HEK293 (cell line): Measurements from ENCODE around the gene ZBP1.

Experiments used
- CTCF ChIA-PET: fragments of 350-600 bp; formaldehyde crosslinking; extraction: SDS; loops from one replicate; lab custom pipeline; 2021; ENCODE audit warnings: antibody characterized with exemption; lab: Yijun Ruan, JAX
- POLR2A ChIA-PET: fragments of 300-600 bp; formaldehyde crosslinking; extraction: SDS; loops from one replicate; lab custom pipeline; 2020; ENCODE audit warnings: antibody characterized with exemption, inconsistent platforms; lab: Yijun Ruan, JAX
- H3K27ac ChIP-seq: fragments of 200-500 bp; sonication (Bioruptor generic); 2 replicates; pipeline ENCODE4 v1.5.1; 2014; ENCODE audit warnings: low read depth, low read length, control low read depth, inconsistent platforms; ENCODE audit errors: extremely low read depth
- H3K36me3 ChIP-seq, 2 experiments: fragments of 200-500 bp in 1 of 2; sonication (Bioruptor generic) in 1 of 2; 1 replicate in 1 of 2; 2 replicates in 1 of 2; pipeline ENCODE4 v1.5.1; 2014 to 2017; ENCODE audit warnings: inconsistent platforms in 2 of 2, low read length in 2 of 2; ENCODE audit not compliant: control insufficient read depth in 2 of 2, insufficient read depth in 1 of 2
- H3K4me1 ChIP-seq: fragments of 200-500 bp; sonication (Bioruptor generic); 2 replicates; pipeline ENCODE4 v1.5.1; 2014; ENCODE audit warnings: mild to moderate bottlenecking, low read length, inconsistent platforms; ENCODE audit not compliant: control insufficient read depth, insufficient read depth
- H3K4me3 ChIP-seq: 2 replicates; pipeline ENCODE4 v1.5.1; 2011; ENCODE audit warnings: low read depth, mild to moderate bottlenecking, control low read depth, low read length, moderate library complexity
- H3K9me3 ChIP-seq: fragments of 200-500 bp; sonication (Bioruptor generic); 2 replicates; pipeline ENCODE4 v1.5.1; 2014; ENCODE audit warnings: low read depth, low read length, inconsistent platforms; ENCODE audit not compliant: control insufficient read depth, insufficient read depth
- EGR2 ChIP-seq: fragments of 450-650 bp; formaldehyde crosslinking; IDR thresholded peaks from 2 replicates; pipeline ENCODE4 v1.5.1; 2016; ENCODE audit warnings: low read depth, missing biosample characterization, missing genetic modification characterization
- GFI1B ChIP-seq: fragments of 450-650 bp; formaldehyde crosslinking; IDR thresholded peaks from 2 replicates; pipeline ENCODE4 v1.5.1; 2016; ENCODE audit warnings: missing biosample characterization, missing genetic modification characterization
- GLIS1 ChIP-seq: fragments of 450-650 bp; formaldehyde crosslinking; IDR thresholded peaks from 2 replicates; pipeline ENCODE4 v1.5.1; 2016; ENCODE audit warnings: missing biosample characterization, missing genetic modification characterization
- PRDM1 ChIP-seq: fragments of 450-650 bp; formaldehyde crosslinking; IDR thresholded peaks from 2 replicates; pipeline ENCODE4; 2016; ENCODE audit warnings: missing biosample characterization, missing genetic modification characterization
- SP7 ChIP-seq: fragments of 450-650 bp; formaldehyde crosslinking; IDR thresholded peaks from 2 replicates; pipeline ENCODE4 v1.5.1; 2016; ENCODE audit warnings: missing biosample characterization, missing genetic modification characterization
- ZBTB8A ChIP-seq: fragments of 450-650 bp; formaldehyde crosslinking; IDR thresholded peaks from 2 replicates; pipeline ENCODE4 v1.5.1; 2016; ENCODE audit warnings: missing biosample characterization, missing genetic modification characterization
- ZFHX2 ChIP-seq: fragments of 450-650 bp; formaldehyde crosslinking; conservative IDR thresholded peaks from 2 replicates; pipeline ENCODE4 v1.5.1; 2016; ENCODE audit warnings: missing biosample characterization, missing genetic modification characterization
- ZIC2 ChIP-seq: fragments of 450-650 bp; formaldehyde crosslinking; IDR thresholded peaks from 2 replicates; pipeline ENCODE4 v1.5.1; 2016; ENCODE audit warnings: missing biosample characterization, missing genetic modification characterization
- ZNF175 ChIP-seq: fragments of 450-650 bp; formaldehyde crosslinking; IDR thresholded peaks from 2 replicates; pipeline ENCODE4 v1.5.1; 2016; ENCODE audit warnings: missing biosample characterization, missing genetic modification characterization
- ZNF214 ChIP-seq: fragments of 450-650 bp; formaldehyde crosslinking; IDR thresholded peaks from 2 replicates; pipeline ENCODE4 v1.5.1; 2017; ENCODE audit warnings: missing biosample characterization, mild to moderate bottlenecking, missing genetic modification characterization, borderline replicate concordance
- ZNF248 ChIP-seq: fragments of 450-650 bp; formaldehyde crosslinking; IDR thresholded peaks from 2 replicates; pipeline ENCODE4 v1.5.1; 2017; ENCODE audit warnings: missing biosample characterization, missing genetic modification characterization
- ZNF366 ChIP-seq: fragments of 450-650 bp; formaldehyde crosslinking; conservative IDR thresholded peaks from 2 replicates; pipeline ENCODE4 v1.5.1; 2016; ENCODE audit warnings: missing biosample characterization, missing genetic modification characterization
- ZNF510 ChIP-seq: fragments of 450-650 bp; formaldehyde crosslinking; IDR thresholded peaks from 2 replicates; pipeline ENCODE4 v1.5.1; 2018; ENCODE audit warnings: mild to moderate bottlenecking, missing genetic modification characterization, missing biosample characterization; ENCODE audit not compliant: insufficient replicate concordance
- ZNF530 ChIP-seq: fragments of 450-650 bp; formaldehyde crosslinking; IDR thresholded peaks from 2 replicates; pipeline ENCODE4 v1.5.1; 2016; ENCODE audit warnings: low read depth, missing biosample characterization, missing genetic modification characterization
- ZNF571 ChIP-seq: fragments of 450-650 bp; formaldehyde crosslinking; IDR thresholded peaks from 2 replicates; pipeline ENCODE4 v1.5.0; 2017; ENCODE audit warnings: missing biosample characterization, missing genetic modification characterization
- ZNF658 ChIP-seq: fragments of 450-650 bp; formaldehyde crosslinking; IDR thresholded peaks from 2 replicates; pipeline ENCODE4; 2016; ENCODE audit warnings: missing biosample characterization, missing genetic modification characterization
- ZNF768 ChIP-seq: fragments of 450-650 bp; formaldehyde crosslinking; IDR thresholded peaks from 2 replicates; pipeline ENCODE4 v1.5.1; 2018; ENCODE audit warnings: missing biosample characterization, mild to moderate bottlenecking, missing genetic modification characterization
- ZSCAN16 ChIP-seq: fragments of 450-650 bp; formaldehyde crosslinking; IDR thresholded peaks from 2 replicates; pipeline ENCODE4 v1.5.1; 2016; ENCODE audit warnings: missing biosample characterization, missing genetic modification characterization
- ZSCAN23 ChIP-seq: fragments of 450-650 bp; formaldehyde crosslinking; IDR thresholded peaks from 2 replicates; pipeline ENCODE4 v1.5.1; 2016; ENCODE audit warnings: missing biosample characterization, missing genetic modification characterization
- TF ChIP-seq, protein P1 (sequence below): fragments of 450-650 bp; formaldehyde crosslinking; IDR thresholded peaks from 2 replicates; pipeline ENCODE4 v1.5.1; 2017; ENCODE audit warnings: missing biosample characterization, mild to moderate bottlenecking, missing genetic modification characterization, moderate library complexity
- TF ChIP-seq, protein P2 (sequence below): fragments of 450-650 bp; formaldehyde crosslinking; IDR thresholded peaks from 2 replicates; pipeline ENCODE4 v1.5.1; 2016; ENCODE audit warnings: missing biosample characterization, missing genetic modification characterization

ZBP1 gene

DNA sequence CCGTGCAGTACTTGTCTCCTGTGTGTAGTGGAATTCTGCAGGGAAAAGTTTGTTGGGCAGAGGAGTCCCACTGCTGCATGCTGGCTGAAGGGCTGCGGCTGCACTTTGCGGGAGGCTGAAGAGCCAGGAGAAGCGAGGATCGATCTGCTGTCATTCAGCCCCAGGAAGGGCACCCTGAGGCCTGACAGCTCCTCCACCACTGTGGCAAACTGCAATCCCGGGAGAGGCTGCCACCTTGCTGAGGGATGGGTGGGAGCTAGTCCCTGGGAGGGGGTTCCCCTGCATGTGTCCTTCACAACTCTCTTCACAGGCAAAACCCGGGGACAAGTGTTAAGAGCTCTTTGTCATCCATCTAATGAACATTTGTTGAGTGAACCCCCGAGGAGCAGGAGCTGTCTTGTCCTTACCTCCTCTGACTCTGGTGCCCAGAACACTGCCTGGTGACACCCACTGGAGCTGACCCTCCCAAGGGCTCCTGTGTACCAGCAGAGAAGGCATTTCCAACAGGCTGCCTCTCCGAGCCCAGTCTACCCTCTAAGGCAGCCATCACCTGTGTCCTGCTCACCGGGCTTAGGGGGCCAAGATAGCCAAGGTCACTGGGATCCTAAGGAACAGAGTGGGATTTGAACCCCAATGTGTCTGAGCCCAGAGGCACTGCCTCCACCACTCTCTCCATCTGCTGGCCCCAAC, 41.6 kb downstream of the ZBP1 start:
- ChIA-PET CTCF (no interaction called here), POLR2A (no interaction called here)
- peaks cover 24% of the 10 kb centered on the region for H3K4me1 ChIP-seq
- TF ChIP-seq ZBTB8A (tag by site-specific recombination) (0 out of 2 replicates have a peak, but pooled peaks have one; percentile 10), ZNF530 (tag by site-specific recombination) (no peak), GLIS1 (tag by site-specific recombination) (peak; percentile 33; the same call in 1 of the 2 replicates), ZNF658 (tag by site-specific recombination) (no peak)
- no peaks in the 10 kb centered on the region for H3K36me3 ChIP-seq
- no peak overlapping the region for H3K27ac ChIP-seq
- no peaks in the 10 kb centered on the region for H3K9me3 ChIP-seq
- H3K4me3 ChIP-seq, result no peak overlapping the region

DNA sequence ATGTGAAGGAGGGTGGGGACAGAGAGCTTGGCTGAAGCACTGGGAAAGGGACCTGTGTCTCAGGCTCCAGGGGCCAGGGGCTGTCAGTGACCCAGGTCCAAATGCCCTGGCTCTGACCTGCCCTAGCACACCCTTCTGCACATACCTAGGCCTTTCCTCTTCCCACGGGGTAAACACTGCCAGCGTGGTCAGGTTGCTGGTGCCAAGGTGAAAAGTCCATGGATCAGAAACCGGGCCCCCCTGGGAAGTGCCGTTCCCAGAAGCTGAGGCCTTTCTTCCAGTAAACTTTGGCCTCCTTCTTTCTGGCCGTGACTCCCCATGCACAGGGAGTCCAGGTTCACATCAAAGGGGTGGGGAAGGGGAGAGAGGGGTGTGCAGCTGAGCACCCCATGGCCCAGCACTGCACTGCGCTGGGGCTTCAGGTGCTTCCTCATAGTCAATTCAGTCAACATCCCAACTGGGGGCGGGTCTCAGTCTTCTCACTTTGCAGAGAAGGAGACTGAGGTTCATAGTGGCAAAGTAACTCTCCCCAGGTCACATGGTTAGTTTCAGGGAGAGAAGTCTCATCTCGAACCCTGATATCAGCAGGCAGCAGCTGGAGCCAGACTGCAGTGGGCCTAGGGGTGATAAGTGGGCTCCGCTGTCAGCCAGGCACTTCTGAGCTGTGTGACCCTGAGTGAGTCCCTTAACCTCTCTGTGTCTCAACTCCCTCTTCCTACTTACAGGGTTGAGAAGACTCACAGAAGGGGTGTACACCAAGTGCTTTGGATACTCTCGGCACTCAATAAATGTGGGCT, 42.3 kb downstream of the ZBP1 start:
- Histone ChIP-seq H3K36me3 (no peaks in the 10 kb centered on the region), H3K4me3 (no peak overlapping the region), H3K9me3 (no peaks in the 10 kb centered on the region), H3K27ac (no peak overlapping the region)
- ChIA-PET CTCF (interaction anchor here (0.8 kb wide), 1 partner anchor 229 kb away, joined by 7 read pairs; no protein-coding TSS in a partner anchor), POLR2A (no interaction called here)
- TF ChIP-seq ZNF768 (tag by site-specific recombination) (peak; percentile 74; the same call in 1 of the 2 replicates), ZNF214 (tag by site-specific recombination) (no peak), ZNF571 (no peak)
- TF ChIP-seq, all 188 proteins: peak for 1
- H3K4me1 ChIP-seq, result peaks cover 21% of the 10 kb centered on the region

DNA sequence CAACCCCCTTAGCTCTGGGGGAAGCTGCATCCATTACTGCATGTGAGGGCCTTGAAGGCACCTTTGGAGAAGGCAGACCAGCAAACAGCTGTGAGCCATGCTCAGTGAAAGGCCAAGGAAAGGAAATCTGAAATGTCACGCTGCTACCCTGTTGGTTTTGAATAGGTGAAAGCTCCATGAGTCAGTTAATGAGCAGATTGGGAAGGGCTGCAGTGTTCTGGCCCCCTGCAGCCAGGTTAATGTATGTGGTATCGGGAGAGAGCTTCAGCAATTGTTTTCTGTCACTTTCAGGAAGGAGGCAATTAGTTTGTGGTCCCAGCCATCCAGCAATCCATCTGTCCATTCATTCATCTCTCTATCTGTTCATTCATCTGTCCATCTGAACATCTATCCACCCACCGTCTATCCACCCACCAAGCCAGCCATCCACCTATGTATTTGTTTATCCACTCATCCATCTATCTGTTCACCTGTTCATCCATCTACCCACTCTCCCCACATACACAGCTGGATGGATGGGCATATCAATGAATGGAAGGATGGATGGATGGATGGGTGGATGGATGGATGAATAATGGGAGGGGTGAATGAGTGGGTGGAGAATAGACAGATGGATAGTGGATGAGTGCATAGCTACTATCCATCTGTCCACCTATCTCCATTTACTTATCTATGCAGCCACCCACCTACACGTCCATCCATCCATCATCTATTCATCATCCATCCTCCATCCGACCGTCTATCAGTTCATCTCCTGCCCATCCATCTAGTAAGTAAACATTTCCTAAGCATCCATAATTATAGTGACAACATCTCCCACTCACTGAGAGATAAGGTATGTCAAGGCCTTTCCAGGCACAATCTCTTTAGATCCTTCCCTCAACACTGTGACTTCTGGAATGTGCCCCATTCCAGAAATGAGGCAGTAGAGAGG, 43.3 kb downstream of the ZBP1 start:
- Histone ChIP-seq H3K36me3 (no peaks in the 10 kb centered on the region), H3K4me1 (peaks cover 18% of the 10 kb centered on the region), H3K4me3 (no peak overlapping the region), H3K27ac (no peak overlapping the region), H3K9me3 (no peaks in the 10 kb centered on the region)
- POLR2A ChIA-PET, result no interaction called here
- CTCF ChIA-PET, result interaction anchor here (0.8 to 1.6 kb wide), 2 partner anchors 49 to 228 kb away, joined by 5 to 7 read pairs; no protein-coding TSS in a partner anchor
- TF ChIP-seq EGR2 (tag by site-specific recombination), result peak; percentile 93
- TF ChIP-seq ZNF248 (tag by site-specific recombination), result no peak
- peak; percentile 92 for TF ChIP-seq ZFHX2 (tag by site-specific recombination)
- peak; percentile 70 for TF ChIP-seq SP7 (tag by site-specific recombination)
- TF ChIP-seq PRDM1 (tag by site-specific recombination), result 0 out of 2 replicates have a peak, but pooled peaks have one; percentile 13
- peak; percentile 79 for TF ChIP-seq ZIC2 (tag by site-specific recombination)
- peak; percentile 88 for TF ChIP-seq ZNF366 (tag by site-specific recombination)
- no peak for TF ChIP-seq ZNF175 (tag by site-specific recombination)

DNA sequence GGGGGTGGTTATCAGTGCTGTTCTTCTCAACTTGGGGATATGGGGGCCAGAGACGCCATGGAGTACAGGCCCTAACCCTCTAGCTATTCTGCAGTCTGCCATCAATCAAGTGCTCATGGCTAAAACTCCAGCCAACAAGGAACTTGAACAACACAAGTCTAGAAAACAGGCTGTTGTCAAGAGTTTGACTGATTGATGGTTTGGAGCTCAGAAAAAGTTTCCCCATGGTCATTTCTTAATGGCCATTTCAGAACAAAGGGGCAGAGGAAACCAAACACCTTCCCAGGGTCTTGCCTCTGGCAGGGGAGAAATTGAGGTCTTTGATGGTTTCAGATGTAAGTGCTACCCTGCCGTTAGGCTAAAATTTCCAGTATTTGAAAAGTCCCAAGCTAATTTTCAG, 44.2 kb downstream of the ZBP1 start:
- Histone ChIP-seq H3K4me3 (no peak overlapping the region), H3K9me3 (no peaks in the 10 kb centered on the region), H3K36me3 (no peaks in the 10 kb centered on the region), H3K27ac (no peak overlapping the region), H3K4me1 (peaks cover 14% of the 10 kb centered on the region)
- POLR2A ChIA-PET, result no interaction called here
- CTCF ChIA-PET, result interaction anchor here (1.3 to 2.4 kb wide), 4 partner anchors 8 to 635 kb away, joined by 3 to 12 read pairs (median 6); no protein-coding TSS in a partner anchor
- TF ChIP-seq, protein P1, sequence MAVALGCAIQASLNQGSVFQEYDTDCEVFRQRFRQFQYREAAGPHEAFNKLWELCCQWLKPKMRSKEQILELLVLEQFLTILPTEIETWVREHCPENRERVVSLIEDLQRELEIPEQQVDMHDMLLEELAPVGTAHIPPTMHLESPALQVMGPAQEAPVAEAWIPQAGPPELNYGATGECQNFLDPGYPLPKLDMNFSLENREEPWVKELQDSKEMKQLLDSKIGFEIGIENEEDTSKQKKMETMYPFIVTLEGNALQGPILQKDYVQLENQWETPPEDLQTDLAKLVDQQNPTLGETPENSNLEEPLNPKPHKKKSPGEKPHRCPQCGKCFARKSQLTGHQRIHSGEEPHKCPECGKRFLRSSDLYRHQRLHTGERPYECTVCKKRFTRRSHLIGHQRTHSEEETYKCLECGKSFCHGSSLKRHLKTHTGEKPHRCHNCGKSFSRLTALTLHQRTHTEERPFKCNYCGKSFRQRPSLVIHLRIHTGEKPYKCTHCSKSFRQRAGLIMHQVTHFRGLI (tag by site-specific recombination), result no peak
- TF ChIP-seq GFI1B (no peak), ZSCAN16 (no peak), ZNF510 (tag by site-specific recombination) (no peak), ZSCAN23 (no peak)
- TF ChIP-seq, protein P2, sequence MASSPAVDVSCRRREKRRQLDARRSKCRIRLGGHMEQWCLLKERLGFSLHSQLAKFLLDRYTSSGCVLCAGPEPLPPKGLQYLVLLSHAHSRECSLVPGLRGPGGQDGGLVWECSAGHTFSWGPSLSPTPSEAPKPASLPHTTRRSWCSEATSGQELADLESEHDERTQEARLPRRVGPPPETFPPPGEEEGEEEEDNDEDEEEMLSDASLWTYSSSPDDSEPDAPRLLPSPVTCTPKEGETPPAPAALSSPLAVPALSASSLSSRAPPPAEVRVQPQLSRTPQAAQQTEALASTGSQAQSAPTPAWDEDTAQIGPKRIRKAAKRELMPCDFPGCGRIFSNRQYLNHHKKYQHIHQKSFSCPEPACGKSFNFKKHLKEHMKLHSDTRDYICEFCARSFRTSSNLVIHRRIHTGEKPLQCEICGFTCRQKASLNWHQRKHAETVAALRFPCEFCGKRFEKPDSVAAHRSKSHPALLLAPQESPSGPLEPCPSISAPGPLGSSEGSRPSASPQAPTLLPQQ (tag by site-specific recombination), result no peak
